Measurements from ENCODE around the gene AP2B1. TPM values are rescaled to one million over a fixed set of nuclear protein-coding genes. Genes with fewer than 3 reads are reported as not detected.

AP2B1 gene
- total RNA-seq, 1 donor from 2014 or later, result 116 TPM

DNA sequence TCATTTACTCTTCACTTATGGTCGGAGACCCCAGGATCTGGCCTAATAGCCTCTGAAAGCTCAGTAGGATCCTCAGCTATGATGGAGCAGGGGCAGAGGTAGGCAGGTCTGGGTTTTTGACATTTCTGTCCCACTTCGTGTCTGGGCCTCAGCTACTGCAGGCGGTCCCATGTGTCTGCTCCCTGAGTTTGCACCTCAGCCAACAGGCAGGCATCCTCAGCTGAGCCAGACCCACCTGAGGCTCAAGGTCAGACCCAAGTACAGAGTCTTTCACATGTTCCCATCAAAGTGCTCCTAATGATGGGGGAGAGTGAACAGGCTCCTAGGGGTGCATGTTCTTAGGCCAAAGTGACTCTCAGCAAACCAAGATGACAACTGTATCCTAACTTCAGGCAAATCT is 141.4 kb downstream of the AP2B1 start:
- DNase-seq (ENCODE audit: low spot score), result no peak

DNA sequence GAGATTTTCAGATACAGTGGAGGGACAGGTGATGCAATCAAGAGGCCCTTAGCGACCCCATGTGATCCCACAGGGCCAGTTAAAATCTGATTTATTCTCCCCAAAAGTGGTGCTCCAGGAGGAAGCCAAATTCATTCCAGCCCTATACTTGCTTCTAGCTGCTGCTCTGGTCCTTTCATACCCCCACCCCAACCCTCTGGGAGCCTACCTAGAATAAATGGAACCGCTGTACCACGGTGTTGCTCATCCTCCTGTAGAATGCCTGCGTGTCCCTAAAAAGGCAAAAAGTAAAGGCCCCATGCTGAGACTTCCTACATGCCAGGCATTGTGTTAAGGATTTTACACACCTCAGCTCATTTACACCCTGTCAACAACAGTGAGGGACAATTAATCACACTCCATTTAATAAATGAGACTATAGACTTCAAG is 142.3 kb downstream of the AP2B1 start:
- DNase-seq (ENCODE audit: low spot score), result no peak

DNA sequence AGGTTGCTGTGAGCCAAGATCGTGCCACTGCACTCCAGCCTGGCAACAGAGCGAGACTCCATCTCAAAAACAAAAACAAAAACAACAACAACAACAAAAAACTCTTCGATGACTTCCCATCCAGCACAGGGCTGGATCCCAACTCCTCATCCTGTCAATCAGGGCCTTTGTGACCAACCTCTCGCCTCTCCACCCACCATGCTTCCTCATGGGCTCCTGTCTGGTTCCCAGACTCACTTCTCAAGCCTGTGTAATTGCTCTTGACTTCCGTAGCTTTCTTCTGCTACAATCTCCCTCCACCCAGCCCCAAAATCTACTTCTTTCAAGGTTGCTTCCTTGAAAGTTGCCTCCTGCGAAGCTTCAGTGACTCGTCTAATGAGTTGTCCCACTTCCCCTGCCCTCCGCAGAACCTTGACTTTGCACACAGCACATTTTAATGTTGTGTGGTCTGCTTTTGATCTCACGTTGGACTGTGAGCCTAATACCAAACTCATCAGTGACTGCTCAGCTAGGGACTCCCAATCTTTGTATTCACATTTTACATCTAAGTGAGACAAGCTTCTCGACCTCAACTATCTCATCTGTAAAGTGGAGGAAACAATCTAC is 143.4 kb downstream of the AP2B1 start:
- no peak for DNase-seq (ENCODE audit: low spot score)

DNA sequence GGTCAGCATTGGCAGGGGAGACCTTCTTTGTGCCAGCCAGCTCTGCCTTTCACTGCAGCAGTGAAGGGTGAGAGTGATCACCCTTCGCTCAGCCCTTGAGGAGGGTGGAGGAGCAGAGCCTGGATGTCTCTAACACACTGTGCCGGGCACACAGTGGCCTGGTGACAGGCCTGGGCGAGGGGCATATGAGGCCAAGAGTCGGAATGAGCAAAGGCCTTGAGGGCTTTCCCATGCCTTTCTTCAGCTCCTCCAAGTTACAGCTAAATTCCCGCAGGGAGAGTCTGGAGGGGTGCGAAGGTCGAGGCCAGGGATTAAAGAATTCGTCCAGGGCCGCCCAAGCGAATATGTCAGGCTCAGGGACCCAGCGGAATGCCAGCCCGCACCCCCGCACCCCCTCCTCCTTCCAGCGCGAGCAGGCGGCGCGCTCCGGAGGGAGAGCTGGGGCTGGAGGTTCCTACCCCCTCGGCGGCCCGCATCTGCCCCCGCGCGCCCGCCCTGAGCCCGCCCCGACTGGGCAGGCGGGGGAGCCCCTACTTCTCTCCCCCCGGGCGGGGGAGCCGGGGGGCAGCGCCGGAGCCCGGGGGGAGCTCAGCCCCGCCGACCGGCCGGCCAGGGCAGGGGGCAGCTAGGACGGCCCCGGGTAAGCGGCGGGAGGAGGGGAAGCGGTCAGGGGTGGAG is 144.3 kb downstream of the AP2B1 start, which contains the start of gene RASL10B:
TSS of gene RASL10B (plus strand) at position 401 of the 678 bp plus-strand sequence. CDS start 3,546 bp downstream, outside the sequence.
- no peak for DNase-seq (ENCODE audit: low spot score)

DNA sequence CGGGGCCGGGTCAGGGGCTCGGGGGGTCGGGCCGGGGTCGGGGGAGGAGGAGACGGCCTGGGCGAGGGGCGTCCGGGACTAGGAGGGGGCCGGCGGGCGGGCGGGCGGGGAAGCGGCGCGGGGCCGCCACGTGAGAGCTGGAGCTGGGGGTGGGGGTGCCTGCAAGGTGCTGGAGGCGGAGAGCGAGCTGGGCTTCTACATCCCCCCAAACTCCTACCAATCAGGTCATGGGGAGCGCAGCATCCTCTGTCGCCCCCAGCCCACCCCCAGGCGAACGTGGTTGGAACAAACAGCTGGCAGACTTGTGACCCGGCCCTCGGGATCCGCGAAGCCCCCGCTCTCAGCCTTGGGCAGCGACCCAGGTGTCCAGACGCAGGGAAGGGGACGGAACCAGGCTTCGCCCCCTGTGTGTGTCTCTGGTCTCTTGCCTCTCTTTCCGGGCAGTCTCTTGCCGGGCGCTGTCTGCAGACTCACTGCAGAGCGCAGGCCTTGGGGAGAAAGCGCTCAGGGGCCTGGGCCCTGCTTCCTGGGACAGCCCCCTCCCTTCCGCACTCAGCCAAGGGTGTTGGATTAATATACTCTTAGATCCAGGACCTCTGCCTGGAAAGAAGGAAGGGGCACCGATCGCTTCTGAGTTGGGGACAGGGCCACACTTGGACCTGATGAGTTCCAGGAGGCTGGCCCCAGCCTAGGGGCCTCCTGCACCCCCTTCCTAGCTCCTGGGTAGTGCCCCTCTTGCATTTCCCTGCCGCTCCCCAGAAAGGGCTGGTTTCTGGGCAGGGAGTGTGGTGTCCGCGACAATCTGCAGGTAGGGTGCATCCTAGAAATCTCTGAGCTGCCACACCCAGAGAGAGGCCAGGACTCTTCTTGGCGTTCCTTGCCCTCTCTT is 145.0 kb downstream of the AP2B1 start:
- no peak for DNase-seq (ENCODE audit: low spot score)

DNA sequence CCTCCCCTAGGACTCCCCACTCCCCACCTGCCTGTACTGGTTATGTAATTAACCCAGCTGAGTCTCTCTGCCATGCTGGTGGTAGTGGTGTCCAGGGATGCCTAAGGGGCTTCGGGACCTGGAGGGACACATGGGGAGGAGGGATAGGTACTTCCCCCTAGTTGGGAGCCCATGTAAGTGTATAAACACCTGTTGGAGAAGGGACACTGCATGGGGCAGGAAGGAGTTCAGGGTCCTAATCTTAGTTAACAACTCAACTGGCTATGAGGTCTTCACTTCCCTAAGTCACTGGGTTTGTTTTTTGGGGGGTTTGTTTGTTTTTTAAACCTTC is 145.6 kb downstream of the AP2B1 start:
- DNase-seq (ENCODE audit: low spot score), result no peak

DNA sequence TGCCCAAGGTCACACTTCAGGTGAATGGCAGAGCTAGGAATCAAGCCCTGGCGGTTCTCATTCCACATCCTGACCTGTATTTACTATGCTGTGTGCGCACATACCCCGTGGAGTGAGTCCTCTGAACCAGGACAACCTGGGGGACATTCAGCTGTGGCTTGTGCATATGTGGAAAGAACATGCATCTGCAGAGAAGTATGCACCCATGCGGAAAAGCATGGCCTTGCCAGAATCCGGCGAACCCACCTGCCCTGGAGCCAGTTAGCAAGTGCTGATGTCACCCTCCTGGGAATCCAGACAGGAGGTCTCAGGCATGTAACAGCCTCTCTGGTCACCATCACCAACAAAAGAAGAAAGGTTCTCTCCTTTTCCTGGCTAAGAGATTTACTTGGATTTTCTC is 146.2 kb downstream of the AP2B1 start:
- no peak for DNase-seq (ENCODE audit: low spot score)

DNA sequence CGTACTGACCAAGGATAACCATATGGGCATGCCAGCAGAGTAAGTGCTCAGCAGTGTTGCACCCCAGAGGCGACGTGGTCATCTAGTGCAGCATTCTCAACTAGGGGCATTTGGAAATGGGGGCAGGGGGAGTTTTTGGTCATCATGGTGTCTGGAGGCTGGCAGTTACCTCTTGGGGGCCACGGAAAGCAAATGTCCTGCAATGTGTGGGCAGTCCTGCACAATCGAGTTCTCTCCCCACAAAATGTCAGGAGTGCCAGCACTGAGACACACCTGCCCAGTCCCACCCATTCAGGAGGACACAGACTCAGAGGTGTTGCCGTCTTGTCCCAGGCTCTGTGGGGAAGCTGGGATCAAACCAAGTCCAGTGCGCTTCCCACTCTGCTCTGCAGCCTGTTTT is 147.3 kb downstream of the AP2B1 start:
- DNase-seq (ENCODE audit: low spot score), result no peak

DNA sequence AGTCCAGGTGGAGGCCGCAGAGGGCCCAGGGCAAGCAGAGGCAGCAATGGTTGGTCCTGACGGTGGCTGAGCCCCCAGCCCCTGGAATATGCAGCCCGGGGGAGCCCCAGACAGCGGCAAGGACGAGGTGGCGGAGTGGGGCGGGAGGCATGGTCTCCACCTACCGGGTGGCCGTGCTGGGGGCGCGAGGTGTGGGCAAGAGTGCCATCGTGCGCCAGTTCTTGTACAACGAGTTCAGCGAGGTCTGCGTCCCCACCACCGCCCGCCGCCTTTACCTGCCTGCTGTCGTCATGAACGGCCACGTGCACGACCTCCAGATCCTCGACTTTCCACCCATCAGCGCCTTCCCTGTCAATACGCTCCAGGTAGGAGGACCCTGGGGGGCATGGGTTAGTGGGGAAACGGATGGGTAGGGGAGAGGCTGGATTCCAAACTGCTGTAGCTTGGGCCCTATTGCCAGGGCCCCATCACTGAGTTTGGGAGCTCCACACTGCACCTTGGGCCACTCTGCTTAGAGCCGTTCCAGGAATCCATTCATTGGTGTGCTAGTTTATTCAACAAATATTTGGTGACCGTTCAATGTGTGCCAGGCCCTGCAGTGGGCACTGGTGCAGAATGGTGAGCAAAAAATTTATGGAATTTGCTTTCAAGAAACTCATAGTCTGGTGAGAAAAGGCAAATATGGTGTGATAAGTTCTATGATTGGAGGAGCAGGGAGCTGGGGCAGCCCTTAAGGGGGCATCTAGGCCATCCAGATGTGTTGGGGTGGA is 148.1 kb downstream of the AP2B1 start:
- peak; percentile 82 for DNase-seq (ENCODE audit: low spot score)

DNA sequence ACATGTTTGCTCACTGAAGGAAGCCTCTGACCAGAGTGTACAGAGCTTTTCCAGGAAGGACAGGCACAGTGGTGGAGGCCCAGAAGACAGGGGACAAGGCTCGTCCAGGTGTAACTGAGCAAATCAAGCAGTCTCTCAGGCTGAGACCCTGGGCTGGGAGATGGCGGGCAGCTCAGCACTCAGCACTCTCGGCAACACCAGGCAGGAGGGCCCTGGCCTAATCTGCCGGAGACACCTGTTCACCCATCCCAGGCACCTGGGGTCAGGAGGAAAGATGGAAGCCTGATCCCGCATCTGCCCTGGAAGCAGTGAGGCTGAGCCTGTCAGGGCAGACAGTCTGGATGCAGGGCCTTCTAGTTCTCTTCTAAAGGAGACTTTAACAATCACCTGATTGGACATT is 149.1 kb downstream of the AP2B1 start:
- DNase-seq (ENCODE audit: low spot score), result peak; percentile 80

DNA sequence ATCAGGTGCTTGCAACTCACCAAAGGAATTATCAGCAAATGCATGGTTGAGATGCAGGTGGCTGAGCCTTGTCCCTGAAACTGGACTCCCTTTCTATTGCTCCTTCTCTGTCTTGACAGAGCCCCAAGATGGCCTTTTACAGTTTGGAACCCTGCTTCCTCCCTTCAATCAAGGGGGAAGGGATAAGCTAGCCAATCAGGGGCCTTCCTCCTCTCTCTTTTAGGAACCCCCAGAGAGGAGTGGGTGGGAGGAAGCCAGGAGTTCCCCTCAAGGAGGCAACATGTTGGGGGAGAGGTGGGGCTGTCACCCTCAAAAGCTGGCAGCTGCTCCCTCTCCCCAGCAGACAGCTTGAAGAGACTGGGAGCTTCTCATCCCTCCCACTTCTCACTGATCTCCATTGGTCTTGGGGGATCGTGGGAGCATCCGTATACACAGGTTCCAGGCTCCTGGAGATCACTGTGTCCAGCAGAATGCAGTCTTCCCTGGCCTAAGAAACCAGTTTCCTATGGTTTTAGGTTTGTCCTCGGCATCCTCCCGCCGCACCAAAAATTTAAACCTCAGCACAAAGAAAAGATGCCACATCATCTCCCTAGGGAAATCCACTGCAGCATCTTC is 151.5 kb downstream of the AP2B1 start:
- DNase-seq (ENCODE audit: low spot score), result peak; percentile 37

DNA sequence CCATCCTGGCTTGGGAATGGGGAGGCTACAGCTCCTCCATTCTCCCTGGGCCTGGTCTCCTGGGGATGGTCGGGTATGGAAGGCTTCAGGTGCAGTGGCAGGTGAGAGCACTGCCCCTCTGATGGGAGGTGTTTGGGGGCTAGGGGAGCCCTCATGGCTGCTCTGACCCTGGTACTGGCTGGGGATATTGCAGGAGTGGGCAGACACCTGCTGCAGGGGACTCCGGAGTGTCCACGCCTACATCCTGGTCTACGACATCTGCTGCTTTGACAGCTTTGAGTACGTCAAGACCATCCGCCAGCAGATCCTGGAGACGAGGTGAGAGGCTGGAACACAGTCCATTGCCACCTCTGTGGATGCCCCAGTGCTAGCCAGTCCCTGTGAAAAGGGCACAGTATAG is 153.1 kb downstream of the AP2B1 start:
- DNase-seq (ENCODE audit: low spot score), result peak; percentile 75

DNA sequence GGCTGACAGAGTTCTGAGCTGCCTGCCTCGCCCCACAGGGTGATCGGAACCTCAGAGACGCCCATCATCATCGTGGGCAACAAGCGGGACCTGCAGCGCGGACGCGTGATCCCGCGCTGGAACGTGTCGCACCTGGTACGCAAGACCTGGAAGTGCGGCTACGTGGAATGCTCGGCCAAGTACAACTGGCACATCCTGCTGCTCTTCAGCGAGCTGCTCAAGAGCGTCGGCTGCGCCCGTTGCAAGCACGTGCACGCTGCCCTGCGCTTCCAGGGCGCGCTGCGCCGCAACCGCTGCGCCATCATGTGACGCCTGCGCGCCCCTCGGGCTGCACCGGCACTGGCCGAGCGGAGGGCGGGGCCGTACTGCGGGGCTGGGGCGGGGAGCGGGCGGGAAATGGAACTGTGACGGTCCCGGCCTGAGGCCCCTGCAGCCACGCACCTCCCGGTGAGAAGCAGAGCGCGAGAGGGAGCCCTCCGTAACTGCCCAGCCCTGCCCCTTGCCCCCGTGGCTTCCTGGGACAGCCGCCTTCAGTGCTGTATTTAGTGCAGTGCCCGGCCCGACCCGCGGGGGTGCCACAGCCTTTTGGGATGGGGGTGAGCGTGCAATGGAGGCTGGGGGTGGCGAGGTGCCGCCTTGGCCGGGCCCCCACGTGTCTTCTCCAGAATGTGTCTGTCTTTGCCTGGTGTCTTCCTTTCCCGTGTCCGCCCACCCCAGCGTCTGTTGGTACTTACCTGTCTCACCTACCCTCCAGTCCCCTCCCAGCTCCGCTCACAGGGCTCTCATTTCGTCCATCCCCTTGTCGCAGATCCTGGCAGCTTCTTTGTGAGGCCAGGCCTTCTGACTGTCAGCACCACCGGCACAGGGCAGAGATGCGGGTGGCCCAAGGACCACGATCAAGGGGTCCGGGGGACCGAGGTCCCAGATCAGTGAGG is 154.1 kb downstream of the AP2B1 start:
- DNase-seq (ENCODE audit: low spot score), result peak; percentile 87

DNA sequence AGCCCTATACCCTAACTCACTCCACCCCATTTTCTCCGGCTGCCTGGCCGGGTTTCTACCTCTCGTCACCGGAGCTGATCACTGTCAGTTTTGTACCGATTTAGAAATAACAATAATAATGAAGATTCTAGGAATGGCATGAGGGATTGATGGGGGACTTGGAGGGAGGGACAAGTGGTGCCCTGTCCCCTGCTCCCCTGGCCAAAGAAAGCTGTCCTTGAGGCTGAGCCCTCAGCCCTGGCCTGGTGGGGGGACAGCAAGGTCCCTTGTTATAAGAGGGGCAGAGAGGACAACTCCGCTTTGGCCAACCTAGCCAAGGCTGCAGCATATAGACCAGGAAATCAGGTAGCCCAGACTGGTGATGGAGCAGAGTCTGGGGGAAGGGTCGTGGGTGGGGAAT is 155.4 kb downstream of the AP2B1 start:
- peak; percentile 69 for DNase-seq (ENCODE audit: low spot score)

DNA sequence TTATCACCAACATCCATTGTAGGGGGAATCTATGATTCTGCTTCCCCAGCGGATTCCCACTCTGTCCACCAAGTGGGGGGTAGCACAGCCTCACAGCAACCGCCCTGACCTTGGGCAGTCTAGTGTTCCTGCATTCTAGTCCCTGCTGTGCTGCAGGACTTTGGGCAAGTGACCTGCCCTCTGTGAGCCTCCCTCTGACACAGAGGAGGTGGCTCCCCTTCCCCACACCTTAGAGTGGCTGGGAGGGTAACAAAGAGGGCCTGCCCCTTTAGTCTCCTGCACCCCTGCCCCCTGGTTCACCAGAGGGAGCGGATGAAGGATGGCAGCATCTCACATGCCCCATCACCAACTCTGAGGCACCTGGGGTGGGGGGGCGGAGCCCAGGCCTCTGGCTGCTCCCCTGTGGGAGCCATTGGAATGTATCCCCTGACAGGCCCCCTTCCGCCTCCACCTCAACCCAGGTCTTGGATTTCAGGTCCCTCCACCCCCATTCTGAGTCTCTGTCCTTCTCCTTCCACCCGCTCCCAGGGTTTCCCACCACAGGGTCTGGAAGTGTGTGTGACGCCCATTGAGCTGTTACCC is 155.9 kb downstream of the AP2B1 start:
- DNase-seq (ENCODE audit: low spot score), result no peak

DNA sequence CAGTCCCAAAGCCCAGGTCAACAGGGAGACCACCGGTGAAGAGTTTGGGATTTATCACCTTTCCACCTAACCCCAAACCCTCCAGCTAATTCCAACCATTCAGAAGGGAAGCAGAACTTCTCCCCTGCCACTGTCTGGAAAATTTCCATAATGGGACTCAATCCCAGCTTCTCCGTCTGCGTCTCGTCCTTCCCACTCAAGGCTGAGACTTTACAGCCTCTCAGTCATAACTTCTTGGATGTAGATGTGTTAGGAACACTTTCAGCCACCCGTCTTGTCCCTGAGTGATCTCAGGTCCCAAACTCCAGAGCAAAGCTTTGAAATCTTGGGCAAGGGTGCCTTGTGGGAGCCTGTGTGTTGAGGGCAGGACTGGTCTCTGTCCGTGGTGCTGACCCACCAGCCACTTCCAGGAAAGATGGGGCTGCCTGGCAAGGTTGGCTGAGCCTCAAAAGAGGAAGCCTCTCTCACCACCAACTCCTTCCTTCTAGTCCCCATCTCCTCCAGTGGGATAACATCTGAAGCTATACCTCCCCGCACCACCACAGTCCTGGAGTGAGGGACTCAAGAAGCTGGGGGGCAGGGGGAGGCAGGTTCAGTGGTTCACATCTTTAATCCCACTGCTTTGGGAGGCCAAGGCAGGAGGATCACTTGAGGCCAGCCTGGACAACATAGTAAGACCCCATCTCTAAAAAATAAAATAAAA is 156.7 kb downstream of the AP2B1 start:
- DNase-seq (ENCODE audit: low spot score), result no peak

DNA sequence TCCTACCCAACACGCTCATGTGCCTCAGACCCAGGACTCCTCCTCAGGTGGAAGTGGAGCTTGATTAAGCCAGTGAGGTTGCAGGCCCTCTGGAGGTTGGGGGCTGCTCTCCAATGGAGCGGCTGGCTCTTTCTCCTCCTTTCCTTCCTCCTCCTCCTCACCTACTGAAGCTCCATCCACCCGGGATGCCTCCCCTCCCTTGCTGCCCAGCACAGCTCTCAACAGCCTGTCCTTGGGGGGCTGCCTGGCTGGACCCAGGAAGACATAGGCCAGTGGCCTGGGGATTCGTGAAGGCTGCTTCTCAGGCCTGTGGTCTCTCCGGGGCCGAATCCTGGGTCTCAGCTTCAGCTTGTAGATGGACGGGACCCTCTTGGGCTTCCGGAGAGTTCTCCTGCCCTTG is 157.7 kb downstream of the AP2B1 start:
- DNase-seq (ENCODE audit: low spot score), result no peak

DNA sequence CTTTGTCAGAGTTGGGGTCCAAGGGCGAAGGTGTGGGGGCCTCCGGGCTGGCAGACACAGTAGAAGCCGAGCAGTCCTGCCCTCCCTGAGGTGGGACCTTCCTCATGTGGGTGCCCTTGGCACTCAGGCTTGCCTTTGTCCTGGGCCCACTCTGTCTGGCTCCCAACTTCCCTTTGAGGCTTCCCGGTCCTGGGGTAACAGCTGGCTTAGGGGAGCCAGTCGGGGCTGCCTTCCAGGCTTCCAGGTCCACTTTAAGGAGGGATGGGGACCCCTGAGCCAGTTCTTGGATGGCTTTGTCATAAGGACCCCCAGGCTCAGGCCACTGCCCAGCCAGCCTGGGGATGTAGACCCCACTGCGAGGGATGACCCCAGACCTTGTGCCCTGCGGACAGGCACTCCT is 158.1 kb downstream of the AP2B1 start:
- DNase-seq (ENCODE audit: low spot score), result no peak

Data from mesenteric fat pad (tissue), 1 donor.